ENCODE results near the gene ZIC2. TPM values are rescaled to one million over a fixed set of nuclear protein-coding genes. Genes with fewer than 3 reads are reported as not detected.

The ZIC2 gene
- total RNA-seq, 1 donor from 2014 or later = not detected

- DNase-seq (ENCODE audit: low read depth) = no peak
- H3K4me3 ChIP-seq (ENCODE audit: low read depth, low read length) = peak overlapping the region; percentile 27
- no peak for TF ChIP-seq CTCF (conservative IDR thresholded peaks at IDR 0.05; ENCODE audit: low read depth, low read length)
These were observed 21.9 kb upstream of the ZIC2 start for GRCh38 chr13:99959540-99960230.

DNA sequence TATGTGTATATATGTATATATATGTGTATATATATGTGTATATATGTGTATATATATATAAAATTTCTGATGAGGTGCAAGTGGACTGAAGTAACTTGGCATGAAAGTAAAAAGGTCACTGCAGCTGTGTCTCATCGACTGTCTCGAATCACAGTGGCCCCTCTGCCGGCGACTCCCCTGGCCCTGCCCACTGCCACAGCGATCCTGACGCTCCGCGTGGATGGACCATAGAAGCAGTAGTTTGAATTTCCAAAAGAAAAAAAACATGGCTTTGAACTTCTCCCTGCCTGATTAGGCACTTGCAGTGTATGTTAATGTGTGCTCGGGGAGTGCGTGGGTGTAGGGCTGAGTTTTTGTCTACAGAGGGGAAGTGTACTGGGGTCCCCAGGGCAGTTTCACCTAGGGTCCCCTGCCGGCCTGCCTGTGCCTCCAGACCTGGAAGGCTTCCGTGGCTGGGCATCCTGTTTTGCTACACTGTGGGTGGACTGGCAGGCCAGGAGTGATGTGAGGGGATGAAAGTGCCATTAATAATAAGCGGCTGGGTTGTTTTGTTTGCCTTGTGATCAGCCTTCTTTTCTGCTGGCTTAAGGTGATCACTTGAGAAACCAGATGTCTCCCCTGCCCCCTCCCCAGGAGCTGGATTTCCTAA is 20.8 kb upstream of the ZIC2 start:
- TF ChIP-seq CTCF (conservative IDR thresholded peaks at IDR 0.05; ENCODE audit: low read depth, low read length) = no peak
- no peak for DNase-seq (ENCODE audit: low read depth)
- no peak overlapping the region for H3K4me3 ChIP-seq (ENCODE audit: low read depth, low read length)

GRCh38 chr13:99961636-99962035 is 19.9 kb upstream of the ZIC2 start:
- no peak for DNase-seq (ENCODE audit: low read depth)
- no peak for TF ChIP-seq CTCF (conservative IDR thresholded peaks at IDR 0.05; ENCODE audit: low read depth, low read length)

GRCh38 chr13:99962242-99962641 is 19.3 kb upstream of the ZIC2 start:
- H3K4me3 ChIP-seq (ENCODE audit: low read depth, low read length) = no peak overlapping the region
- no peak for TF ChIP-seq CTCF (conservative IDR thresholded peaks at IDR 0.05; ENCODE audit: low read depth, low read length)
- no peak for DNase-seq (ENCODE audit: low read depth)

More at GRCh38 chr13:99961636-99962035, 19.9 kb upstream of the ZIC2 start:
- no peak overlapping the region for H3K4me3 ChIP-seq (ENCODE audit: low read depth, low read length)

DNA sequence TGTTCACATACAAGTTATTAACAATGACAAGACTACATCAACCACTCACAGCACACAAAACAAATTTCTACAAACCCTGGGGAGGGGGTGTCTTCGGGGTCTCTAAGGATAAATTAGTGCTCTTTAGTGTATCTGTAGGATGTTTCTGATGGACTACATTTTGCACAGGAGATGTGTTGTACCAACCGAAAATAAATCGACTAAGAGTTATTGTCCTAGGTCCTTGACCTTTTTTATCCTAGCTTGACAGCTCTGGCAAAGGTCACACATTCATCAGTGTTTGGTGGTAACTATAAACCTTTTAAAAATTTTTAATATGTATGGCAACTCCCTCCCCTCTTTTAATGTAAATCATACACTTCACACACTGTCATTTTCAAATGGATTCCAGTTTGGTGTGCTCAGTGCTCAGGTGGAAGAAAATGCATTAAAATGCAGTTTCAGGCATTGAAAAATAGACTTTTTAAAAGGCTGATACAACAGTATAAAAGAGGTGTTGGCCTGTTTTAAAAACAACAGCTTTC is 17.7 kb upstream of the ZIC2 start:
- DNase-seq (ENCODE audit: low read depth) = no peak

GRCh38 chr13:99965329-99966000 is 16.1 kb upstream of the ZIC2 start:
- no peak for TF ChIP-seq CTCF (conservative IDR thresholded peaks at IDR 0.05; ENCODE audit: low read depth, low read length)
- DNase-seq (ENCODE audit: low read depth) = no peak
- no peak overlapping the region for H3K4me3 ChIP-seq (ENCODE audit: low read depth, low read length)

More for the DNA sequence above, 17.7 kb upstream of the ZIC2 start:
- no peak overlapping the region for H3K4me3 ChIP-seq (ENCODE audit: low read depth, low read length)
- TF ChIP-seq CTCF (conservative IDR thresholded peaks at IDR 0.05; ENCODE audit: low read depth, low read length) = no peak
